Ascending aorta (tissue), 2 donors: ENCODE measurements around the gene ETFDH. TPM values are rescaled to one million over a fixed set of nuclear protein-coding genes. Genes with fewer than 3 reads are reported as not detected.
"Not testable (repeated sequence)": the region's sequence is repeated elsewhere in the genome, so short reads cannot be mapped to it uniquely, and the experiment has no call there.

Experiments used
- DNase-seq, 2 donors: peaks; one replicate each; pipeline ENCODE4 v3.0.0-alpha.2; 2019; ENCODE audit warnings: low spot score in 2 of 2
- H3K27ac ChIP-seq, 2 donors: fragments of 200-600 bp; sonication (generic); one replicate each; pipeline ENCODE4 v1.5.1; 2016 to 2017; ENCODE audit warnings: mild to moderate bottlenecking in 1 of 2
- H3K27me3 ChIP-seq: fragments of 200-600 bp; sonication (generic); one replicate; pipeline ENCODE4 v1.5.1; 2017
- H3K36me3 ChIP-seq, 2 donors: fragments of 200-600 bp; sonication (generic); one replicate each; pipeline ENCODE4 v1.5.1; 2016
- H3K4me1 ChIP-seq, 2 donors: fragments of 200-600 bp; sonication (generic); one replicate each; pipeline ENCODE4 v1.5.1; 2016 to 2017; ENCODE audit warnings: mild to moderate bottlenecking in 1 of 2
- H3K4me3 ChIP-seq, 2 donors: fragments of 200-600 bp; sonication (generic); one replicate each; pipeline ENCODE4 v1.5.1; 2016 to 2017; ENCODE audit warnings: mild to moderate bottlenecking in 1 of 2
- H3K9me3 ChIP-seq, 2 donors: fragments of 200-600 bp; sonication (generic); one replicate each; pipeline ENCODE4 v1.5.1; 2016
- intact Hi-C: fragments of 100-400 bp; cut with DNase I; formaldehyde crosslinking; loops from one replicate; pipeline ENCODE4 v1.15.1; 2023
- total RNA-seq: library from RNA; depleted of rRNA; stranded (reverse); fragments of >200 nt; gene quantifications from one replicate; pipeline ENCODE4 v1.1.0, GENCODE V29; 2016
- TF ChIP-seq, protein P1 (sequence below), 3 experiments: fragments of 200-600 bp in 2 of 3; fragments of 450-650 bp in 1 of 3; sonication (generic) in 2 of 3; IDR thresholded peaks; one replicate each; pipeline ENCODE4 v1.5.1; 2016 to 2019; ENCODE audit warnings: antibody characterized with exemption in 3 of 3, mild to moderate bottlenecking in 1 of 3, moderate library complexity in 1 of 3

The ETFDH gene
- total RNA-seq, 1 donor from 2014 or later, result 1.4 TPM

DNA sequence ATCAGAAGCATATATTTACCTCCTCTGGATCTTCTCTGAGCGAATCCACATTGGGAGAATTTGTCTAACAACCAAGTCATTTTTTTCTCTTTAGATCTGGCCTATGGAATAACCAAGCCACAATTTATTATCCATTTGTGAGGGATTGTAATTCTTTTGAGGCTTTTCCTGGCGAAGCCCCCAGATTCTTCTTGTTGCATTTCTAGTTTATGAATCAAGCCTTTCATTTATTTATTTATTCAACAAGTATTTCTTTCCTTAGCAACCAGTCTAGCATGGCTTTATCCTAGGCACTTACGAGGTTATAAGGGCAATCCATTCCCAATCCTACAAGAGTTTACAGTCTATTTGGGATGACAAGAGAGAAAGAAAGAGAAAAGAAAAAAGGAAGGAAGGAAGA is 78.3 kb downstream of the ETFDH start:
- Histone ChIP-seq H3K27me3 (no peaks in the 10 kb centered on the region), H3K27ac (peak overlapping the region in 1 of 2 donors; percentile 34), H3K9me3 (no peaks in the 10 kb centered on the region), H3K4me3 (no peak overlapping the region), H3K36me3 (no peaks in the 10 kb centered on the region), H3K4me1 (peaks cover 0 to 3% of the 10 kb centered on the region in 2 donors)
- DNase-seq, result no peak
- TF ChIP-seq, protein P1, sequence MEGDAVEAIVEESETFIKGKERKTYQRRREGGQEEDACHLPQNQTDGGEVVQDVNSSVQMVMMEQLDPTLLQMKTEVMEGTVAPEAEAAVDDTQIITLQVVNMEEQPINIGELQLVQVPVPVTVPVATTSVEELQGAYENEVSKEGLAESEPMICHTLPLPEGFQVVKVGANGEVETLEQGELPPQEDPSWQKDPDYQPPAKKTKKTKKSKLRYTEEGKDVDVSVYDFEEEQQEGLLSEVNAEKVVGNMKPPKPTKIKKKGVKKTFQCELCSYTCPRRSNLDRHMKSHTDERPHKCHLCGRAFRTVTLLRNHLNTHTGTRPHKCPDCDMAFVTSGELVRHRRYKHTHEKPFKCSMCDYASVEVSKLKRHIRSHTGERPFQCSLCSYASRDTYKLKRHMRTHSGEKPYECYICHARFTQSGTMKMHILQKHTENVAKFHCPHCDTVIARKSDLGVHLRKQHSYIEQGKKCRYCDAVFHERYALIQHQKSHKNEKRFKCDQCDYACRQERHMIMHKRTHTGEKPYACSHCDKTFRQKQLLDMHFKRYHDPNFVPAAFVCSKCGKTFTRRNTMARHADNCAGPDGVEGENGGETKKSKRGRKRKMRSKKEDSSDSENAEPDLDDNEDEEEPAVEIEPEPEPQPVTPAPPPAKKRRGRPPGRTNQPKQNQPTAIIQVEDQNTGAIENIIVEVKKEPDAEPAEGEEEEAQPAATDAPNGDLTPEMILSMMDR (IDR thresholded peaks at IDR 0.05), result no peak
- intact Hi-C loops, result no loop called here

DNA sequence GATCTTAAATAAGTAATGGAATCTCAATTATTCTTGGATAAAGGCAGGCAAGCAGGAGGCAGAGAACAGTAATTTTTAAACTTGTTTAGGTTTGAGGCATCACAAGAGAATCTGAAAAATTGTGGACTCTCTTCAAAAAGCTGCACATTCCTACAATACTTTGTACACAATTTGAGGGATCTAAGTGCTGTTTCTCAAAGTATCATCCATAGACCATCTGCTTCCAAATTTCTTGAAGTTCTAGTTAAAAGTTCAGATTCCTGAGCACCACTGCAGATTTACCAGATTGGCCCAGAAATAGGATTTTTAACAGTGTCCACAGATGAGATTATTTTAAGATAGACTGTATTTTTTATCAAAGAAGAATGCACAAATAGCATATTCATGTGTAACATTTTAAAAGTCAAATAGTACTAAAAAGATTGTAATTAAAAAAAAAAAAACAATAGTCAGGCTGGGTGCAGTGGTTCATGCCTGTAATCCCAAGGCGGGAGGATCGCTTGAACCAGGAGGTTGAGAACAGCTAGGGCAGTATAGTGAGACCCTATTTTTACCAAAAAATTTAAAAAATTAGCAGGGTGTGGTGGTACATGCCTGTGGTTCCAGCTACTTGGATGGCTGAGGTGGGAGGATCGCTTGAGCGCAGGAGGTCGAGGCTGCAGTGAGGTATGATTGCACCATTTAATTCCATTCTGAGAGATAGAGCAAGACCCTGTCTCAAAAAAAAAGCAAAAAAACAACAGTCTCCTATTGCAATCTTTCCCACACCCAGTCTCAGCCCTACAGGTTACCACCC is 82.5 kb downstream of the ETFDH start:
- no peaks in the 10 kb centered on the region for H3K27me3 ChIP-seq
- TF ChIP-seq, protein P1 (IDR thresholded peaks at IDR 0.05), result no peak
- H3K36me3 ChIP-seq, result no peaks in the 10 kb centered on the region
- H3K27ac ChIP-seq, result no peak overlapping the region
- H3K4me1 ChIP-seq, result peaks cover 0 to 3% of the 10 kb centered on the region in 2 donors
- no peak overlapping the region for H3K4me3 ChIP-seq
- DNase-seq, result no peak
- no peaks in the 10 kb centered on the region for H3K9me3 ChIP-seq
- intact Hi-C loops, result no loop called here

DNA sequence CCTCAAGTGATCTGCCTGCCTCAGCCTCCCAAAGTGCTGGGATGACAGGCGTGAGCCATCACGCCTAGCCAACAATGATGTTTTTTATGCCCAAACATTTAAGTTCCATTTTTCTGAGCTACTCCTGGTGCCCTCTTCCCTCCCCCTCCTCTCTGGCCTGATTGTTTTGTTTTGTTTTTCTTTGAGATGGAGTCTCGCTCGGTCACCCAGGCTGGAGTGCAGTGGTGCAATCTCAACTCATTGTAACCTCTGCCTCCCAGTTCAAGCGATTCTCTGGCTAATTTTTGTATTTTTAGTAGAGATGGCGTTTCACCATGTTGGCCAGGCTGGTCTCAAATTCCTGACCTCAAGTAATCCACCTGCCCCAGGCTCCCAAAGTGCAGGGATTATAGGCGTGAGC is 83.7 kb downstream of the ETFDH start:
- H3K36me3 ChIP-seq, H3K27me3 ChIP-seq, H3K4me1 ChIP-seq, intact Hi-C loops, H3K27ac ChIP-seq, H3K9me3 ChIP-seq, H3K4me3 ChIP-seq, DNase-seq: not testable (repeated sequence)

DNA sequence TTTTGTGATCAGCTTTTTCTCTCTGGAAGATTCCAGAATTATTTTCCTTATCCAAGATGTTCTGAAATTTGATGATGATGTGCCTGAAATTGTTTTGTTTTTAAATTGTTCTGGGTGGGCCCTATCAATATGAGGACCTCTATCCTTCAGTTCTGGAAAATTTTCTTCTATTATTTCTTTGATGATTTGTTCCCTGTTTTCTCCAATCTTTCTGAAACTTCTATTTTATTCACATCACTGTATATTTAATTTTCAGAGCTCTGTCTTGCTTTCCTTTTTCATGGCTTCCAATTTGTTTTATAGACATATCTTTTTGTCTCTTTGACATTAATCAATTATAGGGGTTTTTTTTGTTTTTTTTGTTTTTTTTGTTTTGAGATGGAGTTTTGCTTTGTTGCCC is 84.5 kb downstream of the ETFDH start:
- TF ChIP-seq, protein P1 (IDR thresholded peaks at IDR 0.05), result no peak
- intact Hi-C loops, result no loop called here
- Histone ChIP-seq H3K9me3 (no peaks in the 10 kb centered on the region), H3K36me3 (no peaks in the 10 kb centered on the region), H3K4me3 (no peak overlapping the region), H3K27ac (no peak overlapping the region), H3K4me1 (no peaks in the 10 kb centered on the region), H3K27me3 (no peaks in the 10 kb centered on the region)
- no peak for DNase-seq

DNA sequence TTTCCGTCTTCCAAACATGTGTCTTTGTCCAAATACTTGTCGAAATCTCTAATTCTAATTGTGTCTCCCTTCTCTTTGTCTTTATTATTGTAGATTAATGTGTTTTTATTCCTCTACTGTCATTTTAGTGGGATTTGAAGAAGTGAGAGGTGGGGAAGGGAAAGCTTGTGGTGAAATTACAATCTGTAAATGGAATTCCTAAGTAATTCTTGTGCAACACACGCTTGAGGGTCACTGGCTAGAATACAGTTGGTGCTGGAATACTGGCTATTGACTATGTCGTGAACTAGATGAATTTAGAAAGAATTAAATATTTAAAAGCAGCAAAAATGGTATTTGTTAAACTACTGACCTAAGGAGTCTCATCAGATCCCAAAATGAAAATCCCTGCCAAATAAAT is 86.0 kb downstream of the ETFDH start:
- H3K4me3 ChIP-seq, result no peak overlapping the region
- no peaks in the 10 kb centered on the region for H3K27me3 ChIP-seq
- H3K9me3 ChIP-seq, result no peaks in the 10 kb centered on the region
- H3K36me3 ChIP-seq, result no peaks in the 10 kb centered on the region
- TF ChIP-seq, protein P1 (IDR thresholded peaks at IDR 0.05), result no peak
- no peak overlapping the region for H3K27ac ChIP-seq
- intact Hi-C loops, result no loop called here
- no peak for DNase-seq
- no peaks in the 10 kb centered on the region for H3K4me1 ChIP-seq

DNA sequence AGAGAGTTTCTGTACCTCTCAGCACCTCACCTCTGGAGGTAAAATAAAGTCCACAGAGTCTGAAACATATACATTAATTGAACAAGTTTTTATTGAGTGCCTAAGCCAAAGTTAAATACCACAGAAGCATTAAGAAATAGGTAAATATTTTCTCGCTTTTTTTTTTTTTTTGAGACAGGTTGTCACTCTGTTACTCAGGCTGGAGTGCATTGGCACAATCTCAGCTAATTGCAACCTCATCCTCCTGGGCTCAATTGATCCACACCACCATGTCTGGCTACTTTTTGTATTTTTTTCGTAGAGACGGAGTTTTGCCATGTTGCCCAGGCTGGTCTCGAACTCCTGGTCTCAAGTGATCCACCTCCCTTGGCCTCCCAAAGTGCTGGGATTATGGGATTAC is 86.6 kb downstream of the ETFDH start:
- intact Hi-C loops, result no loop called here
- Histone ChIP-seq H3K36me3 (no peaks in the 10 kb centered on the region), H3K27me3 (no peaks in the 10 kb centered on the region), H3K4me1 (no peaks in the 10 kb centered on the region), H3K27ac (no peak overlapping the region), H3K9me3 (no peaks in the 10 kb centered on the region), H3K4me3 (no peak overlapping the region)
- DNase-seq, result no peak
- TF ChIP-seq, protein P1 (IDR thresholded peaks at IDR 0.05), result no peak

Other genes starting within 250 kb of the ETFDH start
- 0.75 TPM for gene RXFP1, start 150.4 kb upstream of the ETFDH start, total RNA-seq
- 0.75 TPM for gene C4orf46, start 409 bp upstream of the ETFDH start, total RNA-seq
- gene PPID, start 51.1 kb downstream of the ETFDH start, total RNA-seq, result 20.8 TPM
- gene FNIP2, start 96.7 kb downstream of the ETFDH start, total RNA-seq, result 44.1 TPM